Thyroid gland (tissue), 4 donors: ENCODE results near the gene ARHGAP10.

Experiments
- POLR2A ChIP-seq, 2 donors: fragments of 450-650 bp; IDR thresholded peaks; one replicate each; pipeline ENCODE4 v1.6.1; 2017; ENCODE audit warnings: antibody characterized with exemption in 2 of 2, mild to moderate bottlenecking in 2 of 2, moderate library complexity in 1 of 2
- TF ChIP-seq, protein P1 (sequence below), 6 experiments: fragments of 200-600 bp in 3 of 6; fragments of 450-650 bp in 3 of 6; sonication (generic) in 3 of 6; IDR thresholded peaks; one replicate each; pipeline ENCODE4 v1.5.1; 2016 to 2019; ENCODE audit warnings: antibody characterized with exemption in 6 of 6, mild to moderate bottlenecking in 2 of 6, inconsistent platforms in 1 of 6, moderate library complexity in 1 of 6

DNA sequence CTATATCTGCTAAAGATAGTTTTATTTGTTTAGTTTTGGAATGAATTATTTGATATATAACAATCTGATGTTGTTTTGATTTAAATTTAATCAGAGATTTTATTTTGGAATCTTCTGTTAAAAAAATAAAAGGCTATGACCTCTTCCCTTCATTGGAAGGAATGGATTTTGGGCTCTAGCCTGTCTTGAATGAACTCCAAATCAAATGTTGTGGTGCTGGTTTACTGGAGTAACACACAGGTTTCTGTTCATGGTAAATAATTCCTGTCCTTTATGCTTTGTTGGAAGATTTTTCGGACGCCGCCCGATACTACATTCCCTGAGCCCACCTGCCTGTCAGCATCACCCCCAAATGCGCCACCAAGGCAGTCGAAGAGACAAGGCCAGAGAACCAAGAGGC lies 291.1 kb downstream of the ARHGAP10 start:
- TF ChIP-seq POLR2A (IDR thresholded peaks at IDR 0.05): no peak
- TF ChIP-seq, protein P1, sequence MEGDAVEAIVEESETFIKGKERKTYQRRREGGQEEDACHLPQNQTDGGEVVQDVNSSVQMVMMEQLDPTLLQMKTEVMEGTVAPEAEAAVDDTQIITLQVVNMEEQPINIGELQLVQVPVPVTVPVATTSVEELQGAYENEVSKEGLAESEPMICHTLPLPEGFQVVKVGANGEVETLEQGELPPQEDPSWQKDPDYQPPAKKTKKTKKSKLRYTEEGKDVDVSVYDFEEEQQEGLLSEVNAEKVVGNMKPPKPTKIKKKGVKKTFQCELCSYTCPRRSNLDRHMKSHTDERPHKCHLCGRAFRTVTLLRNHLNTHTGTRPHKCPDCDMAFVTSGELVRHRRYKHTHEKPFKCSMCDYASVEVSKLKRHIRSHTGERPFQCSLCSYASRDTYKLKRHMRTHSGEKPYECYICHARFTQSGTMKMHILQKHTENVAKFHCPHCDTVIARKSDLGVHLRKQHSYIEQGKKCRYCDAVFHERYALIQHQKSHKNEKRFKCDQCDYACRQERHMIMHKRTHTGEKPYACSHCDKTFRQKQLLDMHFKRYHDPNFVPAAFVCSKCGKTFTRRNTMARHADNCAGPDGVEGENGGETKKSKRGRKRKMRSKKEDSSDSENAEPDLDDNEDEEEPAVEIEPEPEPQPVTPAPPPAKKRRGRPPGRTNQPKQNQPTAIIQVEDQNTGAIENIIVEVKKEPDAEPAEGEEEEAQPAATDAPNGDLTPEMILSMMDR (IDR thresholded peaks at IDR 0.05): no peak
